ENCODE results near the gene CDH23.

CDH23 gene

GRCh38 chr10:71622616-71623015, 225.9 kb downstream of the CDH23 start:
- no peak for TF ChIP-seq REST (IDR thresholded peaks at IDR 0.05; ENCODE audit: insufficient read depth in 1 of 2, low read depth in 2 of 2, low read length in 2 of 2)
- TF ChIP-seq FOXP2 (optimal IDR thresholded peaks at IDR 0.05; ENCODE audit: borderline replicate concordance, extremely low read depth, extremely low read length, insufficient read depth) = no peak
- TF ChIP-seq POLR2AphosphoS5 (IDR thresholded peaks at IDR 0.05; ENCODE audit: low read depth, low read length) = no peak
- no peak for TF ChIP-seq SIN3A (IDR thresholded peaks at IDR 0.05; ENCODE audit: borderline replicate concordance, insufficient read depth, low read length)
- no peak for TF ChIP-seq TAF1 (IDR thresholded peaks at IDR 0.05; ENCODE audit: borderline replicate concordance, insufficient read depth, low read length)

DNA sequence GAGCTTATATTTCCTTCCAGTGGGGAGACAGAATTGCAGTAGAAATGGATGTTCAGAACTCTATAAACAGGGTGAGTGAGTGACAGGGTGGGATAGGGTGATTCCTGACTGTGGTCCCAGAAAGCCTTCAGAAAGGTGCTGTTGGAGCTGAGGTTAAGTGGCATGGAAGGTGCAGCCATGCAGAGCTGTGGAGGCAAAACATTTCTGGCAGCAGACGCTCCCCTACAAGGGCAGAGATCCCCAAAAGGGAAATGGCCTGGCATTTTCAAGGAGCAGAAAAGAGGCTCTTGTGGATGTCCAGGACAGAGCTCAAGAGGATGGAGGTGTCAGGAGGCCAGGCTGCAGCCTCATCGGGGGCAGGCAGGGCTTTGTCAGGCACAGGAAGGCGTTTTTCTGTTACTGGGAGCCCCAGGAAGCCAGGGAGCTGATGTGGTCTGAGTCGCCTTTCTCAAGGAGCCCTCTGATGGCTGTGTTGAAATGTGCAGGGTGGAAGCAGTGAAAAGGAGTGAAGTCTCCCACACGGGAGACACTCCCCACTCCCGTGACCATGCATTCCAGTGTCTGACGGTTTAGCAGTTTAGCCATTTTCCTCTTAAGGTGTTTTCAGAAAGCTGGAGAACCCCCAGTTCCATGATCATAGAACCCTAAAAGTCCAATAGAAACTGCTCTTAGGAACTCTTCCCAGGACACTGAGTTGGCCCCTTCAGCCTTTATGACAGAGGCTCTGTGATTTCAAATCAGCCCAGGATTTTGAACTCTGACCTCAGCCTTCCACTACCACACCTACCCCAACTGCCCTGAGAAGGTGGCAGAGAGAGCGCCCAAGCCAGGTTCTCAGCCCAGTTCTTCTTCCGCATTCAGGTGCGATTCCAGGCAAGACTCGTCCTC, 226.6 kb downstream of the CDH23 start:
- TF ChIP-seq FOXP2 (optimal IDR thresholded peaks at IDR 0.05; ENCODE audit: borderline replicate concordance, extremely low read depth, extremely low read length, insufficient read depth) (no peak), SIN3A (IDR thresholded peaks at IDR 0.05; ENCODE audit: borderline replicate concordance, insufficient read depth, low read length) (no peak), POLR2AphosphoS5 (IDR thresholded peaks at IDR 0.05; ENCODE audit: low read depth, low read length) (no peak), TAF1 (IDR thresholded peaks at IDR 0.05; ENCODE audit: borderline replicate concordance, insufficient read depth, low read length) (no peak)

- TF ChIP-seq SIN3A (IDR thresholded peaks at IDR 0.05; ENCODE audit: borderline replicate concordance, insufficient read depth, low read length) (no peak), REST (IDR thresholded peaks at IDR 0.05; ENCODE audit: insufficient read depth in 1 of 2, low read depth in 2 of 2, low read length in 2 of 2) (no peak), POLR2AphosphoS5 (IDR thresholded peaks at IDR 0.05; ENCODE audit: low read depth, low read length) (no peak), FOXP2 (optimal IDR thresholded peaks at IDR 0.05; ENCODE audit: borderline replicate concordance, extremely low read depth, extremely low read length, insufficient read depth) (no peak), TAF1 (IDR thresholded peaks at IDR 0.05; ENCODE audit: borderline replicate concordance, insufficient read depth, low read length) (no peak)
Observed at GRCh38 chr10:71623986-71624291, 227.2 kb downstream of the CDH23 start.

GRCh38 chr10:71625445-71626175, 228.9 kb downstream of the CDH23 start:
- TF ChIP-seq POLR2AphosphoS5 (IDR thresholded peaks at IDR 0.05; ENCODE audit: low read depth, low read length) (no peak), TAF1 (IDR thresholded peaks at IDR 0.05; ENCODE audit: borderline replicate concordance, insufficient read depth, low read length) (no peak), FOXP2 (optimal IDR thresholded peaks at IDR 0.05; ENCODE audit: borderline replicate concordance, extremely low read depth, extremely low read length, insufficient read depth) (no peak), REST (IDR thresholded peaks at IDR 0.05; ENCODE audit: insufficient read depth in 1 of 2, low read depth in 2 of 2, low read length in 2 of 2) (no peak), SIN3A (IDR thresholded peaks at IDR 0.05; ENCODE audit: borderline replicate concordance, insufficient read depth, low read length) (no peak)

- TF ChIP-seq POLR2AphosphoS5 (IDR thresholded peaks at IDR 0.05; ENCODE audit: low read depth, low read length) (no peak), TAF1 (IDR thresholded peaks at IDR 0.05; ENCODE audit: borderline replicate concordance, insufficient read depth, low read length) (no peak), SIN3A (IDR thresholded peaks at IDR 0.05; ENCODE audit: borderline replicate concordance, insufficient read depth, low read length) (no peak), REST (IDR thresholded peaks at IDR 0.05; ENCODE audit: insufficient read depth in 1 of 2, low read depth in 2 of 2, low read length in 2 of 2) (no peak), FOXP2 (optimal IDR thresholded peaks at IDR 0.05; ENCODE audit: borderline replicate concordance, extremely low read depth, extremely low read length, insufficient read depth) (no peak)
Observed at GRCh38 chr10:71627230-71627939, 230.7 kb downstream of the CDH23 start.
